HepG2 (cell line): ENCODE data around the gene UVSSA. TPM values are rescaled to one million over a fixed set of nuclear protein-coding genes. Genes with fewer than 3 reads are reported as not detected.

ENCODE experiments used
- ATAC-seq: fragments of 200-7000 bp; cut with Tn5 transposase; 3 replicates; pipeline ENCODE4 v1.9.1; 2020; ENCODE audit warnings: mild to moderate bottlenecking, moderate library complexity
- BruUV-seq: library from RNA; stranded (reverse); fragments of 400-500 nt; replicated peaks from 2 replicates; lab custom pipeline; 2021; lab: Mats Ljungman, UMichigan
- CTCF ChIA-PET: fragments of 300-600 bp; formaldehyde crosslinking; extraction: SDS; loops from one replicate; lab custom pipeline; 2021; ENCODE audit warnings: low total read pairs, inconsistent platforms, low intra/inter-chr PET ratio; lab: Yijun Ruan, JAX
- POLR2A ChIA-PET: fragments of 350-600 bp; sonication (Branson Sonifier 250); formaldehyde crosslinking; loops from one replicate; lab custom pipeline; 2020; ENCODE audit warnings: antibody characterized with exemption, inconsistent platforms; lab: Yijun Ruan, JAX
- DNase-seq: peaks from one replicate; pipeline ENCODE4 v3.0.0-alpha.2; 2015; ENCODE audit warnings: low spot score
- FAIRE-seq: peaks from 3 replicates; lab custom pipeline; 2011; peaks lifted over from hg19 to GRCh38; lab: Jason Lieb, UNC
- H2AFZ ChIP-seq: one replicate; pipeline ENCODE4 v1.6.1; 2011; ENCODE audit warnings: low read length, inconsistent platforms
- H3K27ac ChIP-seq: fragments of 300-600 bp; 3 replicates; pipeline ENCODE4 v1.8.0; 2011; ENCODE audit warnings: mixed run types, mild to moderate bottlenecking, mixed read lengths, low read length, inconsistent platforms; ENCODE audit not compliant: insufficient read depth; ENCODE audit errors: extremely low read length
- H3K27me3 ChIP-seq, 2 experiments: fragments of 200-600 bp in 1 of 2; 2 replicates in 1 of 2; 3 replicates in 1 of 2; pipeline versions ENCODE4 v1.6.0 to v1.8.0; 2011; ENCODE audit warnings: low read length in 2 of 2, mild to moderate bottlenecking in 2 of 2, moderate library complexity in 2 of 2, inconsistent platforms in 1 of 2; ENCODE audit not compliant: insufficient read depth in 2 of 2, control insufficient read depth in 1 of 2
- H3K36me3 ChIP-seq, 2 experiments: fragments of 200-600 bp in 1 of 2; replicated peaks in 1 of 2; 2 replicates in 1 of 2; 3 replicates in 1 of 2; pipeline versions ENCODE4 v1.5.1 to v1.8.0; 2011; ENCODE audit warnings: low read length in 2 of 2, inconsistent platforms in 1 of 2; ENCODE audit not compliant: insufficient read depth in 2 of 2, control insufficient read depth in 1 of 2
- H3K4me1 ChIP-seq: 2 replicates; pipeline ENCODE4 v1.5.1; 2012; ENCODE audit warnings: low read length, inconsistent platforms; ENCODE audit not compliant: insufficient read depth
- H3K4me2 ChIP-seq: 2 replicates; pipeline ENCODE4 v1.6.0; 2011; ENCODE audit warnings: low read depth, low read length, inconsistent platforms
- H3K4me3 ChIP-seq, 3 experiments: fragments of 200-600 bp in 1 of 3; sonication (generic), shearing (Covaris generic) in 1 of 3; replicated peaks in 1 of 3; 2 replicates each; pipeline ENCODE4 v1.5.1; 2011 to 2016; ENCODE audit warnings: low read length in 3 of 3, inconsistent platforms in 2 of 3, low read depth in 2 of 3, mild to moderate bottlenecking in 2 of 3, control low read depth in 1 of 3, mixed read lengths in 1 of 3; ENCODE audit not compliant: insufficient read depth in 1 of 3
- H3K79me2 ChIP-seq: one replicate; pipeline ENCODE4 v1.6.1; 2011; ENCODE audit warnings: low read length, inconsistent platforms; ENCODE audit not compliant: insufficient read depth
- H3K9ac ChIP-seq: 2 replicates; pipeline ENCODE4 v1.6.0; 2011; ENCODE audit warnings: mild to moderate bottlenecking, low read depth, low read length, inconsistent platforms; ENCODE audit not compliant: insufficient read depth
- H3K9me3 ChIP-seq: 2 replicates; pipeline ENCODE4 v1.5.1; 2012; ENCODE audit warnings: mild to moderate bottlenecking, low read length
- H4K20me1 ChIP-seq: 2 replicates; pipeline ENCODE4 v1.6.0; 2011; ENCODE audit warnings: inconsistent platforms, mild to moderate bottlenecking, low read length, moderate library complexity; ENCODE audit not compliant: insufficient read depth
- EED ChIP-seq: sonication (generic); formaldehyde crosslinking; IDR thresholded peaks from 2 replicates; pipeline ENCODE4 v1.5.0; 2020; ENCODE audit warnings: mild to moderate bottlenecking, missing genetic modification reagents
- GMEB2 ChIP-seq: IDR thresholded peaks from 2 replicates; pipeline ENCODE4 v1.6.1; 2016; ENCODE audit warnings: missing biosample characterization, missing genetic modification reagents, low read depth
- HMG20A ChIP-seq: IDR thresholded peaks from 2 replicates; pipeline ENCODE4 v1.6.1; 2016; ENCODE audit warnings: borderline replicate concordance
- MAF1 ChIP-seq: sonication (generic); formaldehyde crosslinking; IDR thresholded peaks from 2 replicates; pipeline ENCODE4 v1.5.0; 2020; ENCODE audit warnings: missing genetic modification reagents, borderline replicate concordance
- MXD4 ChIP-seq: IDR thresholded peaks from 2 replicates; pipeline ENCODE4 v1.6.1; 2016; ENCODE audit warnings: mild to moderate bottlenecking, missing biosample characterization, missing genetic modification reagents
- NCOR1 ChIP-seq: fragments of 200-600 bp; sonication (generic); IDR thresholded peaks from 2 replicates; pipeline ENCODE4 v1.7.0; 2017; ENCODE audit warnings: antibody characterized with exemption, low read length, borderline replicate concordance
- RAD21 ChIP-seq: fragments of 450-650 bp; formaldehyde crosslinking; IDR thresholded peaks from 2 replicates; pipeline ENCODE4 v1.5.0; 2020; ENCODE audit warnings: mild to moderate bottlenecking
- SMARCC2 ChIP-seq: fragments of 450-650 bp; IDR thresholded peaks from 2 replicates; pipeline ENCODE4 v1.6.1; 2017; ENCODE audit warnings: antibody characterized with exemption, mild to moderate bottlenecking
- YEATS2 ChIP-seq: sonication (generic); formaldehyde crosslinking; IDR thresholded peaks from 2 replicates; pipeline ENCODE4 v1.4.0; 2020; ENCODE audit warnings: missing genetic modification reagents, borderline replicate concordance
- ZFP36 ChIP-seq: fragments of 150-350 bp; IDR thresholded peaks from 2 replicates; pipeline ENCODE4 v1.6.1; 2018; ENCODE audit warnings: borderline replicate concordance, low read length, low read depth; ENCODE audit not compliant: partially characterized antibody
- ZMYM2 ChIP-seq: sonication (generic); formaldehyde crosslinking; IDR thresholded peaks from 2 replicates; pipeline ENCODE4 v1.8.0; 2022; ENCODE audit warnings: mild to moderate bottlenecking, missing genetic modification reagents
- ZNF333 ChIP-seq: sonication (generic); formaldehyde crosslinking; IDR thresholded peaks from 2 replicates; pipeline ENCODE4 v1.4.0; 2020; ENCODE audit warnings: mild to moderate bottlenecking, missing genetic modification reagents, borderline replicate concordance
- ZSCAN25 ChIP-seq: sonication (generic); formaldehyde crosslinking; IDR thresholded peaks from 2 replicates; pipeline ENCODE4 v1.8.0; 2022; ENCODE audit warnings: mild to moderate bottlenecking, missing genetic modification reagents
- WGBS: methylation state at CpG from one replicate; pipeline ENCODE4 v1.1.6; 2017; ENCODE audit warnings: low lambda C conversion rate; 5-methylcytosine and 5-hydroxymethylcytosine counted together
- in situ Hi-C: cut with HindIII; loops from 2 replicates; pipeline ENCODE4 v1.10.0; 2017; ENCODE audit warnings: low pct_unique_long_range_greater_than_20kb; ENCODE audit not compliant: extremely low pct_ligation_motif_present
- intact Hi-C: fragments of 100-400 bp; cut with micrococcal nuclease; formaldehyde crosslinking; loops from one replicate; pipeline ENCODE4 v1.10.0; 2022; ENCODE audit not compliant: unreplicated experiment
- polyA plus RNA-seq, 8 experiments: library from polyadenylated mRNA; depleted of rRNA in 3 of 8; stranded (reverse) in 7 of 8; unstranded in 1 of 8; fragments of >200 nt; fragmentation: Illumina TruSeq in 4 of 8; extraction: Trizol in 4 of 8; gene quantifications; 2 replicates each; pipeline versions ENCODE4 v1.2.1 to v1.2.3, GENCODE V29; 2011 to 2016; ENCODE audit warnings: low read depth in 4 of 8, missing spikeins in 1 of 8, mixed read lengths in 1 of 8; ENCODE audit not compliant: insufficient read depth in 1 of 8
- total RNA-seq, 5 experiments: library from RNA; depleted of rRNA; stranded (reverse); fragments of >200 nt; fragmentation: Illumina TruSeq; extraction: Trizol; gene quantifications; 2 replicates each; pipeline ENCODE4 v1.2.3, GENCODE V29; 2016; ENCODE audit warnings: low read depth in 1 of 5
- TF ChIP-seq, protein P1 (sequence below): sonication (generic); formaldehyde crosslinking; IDR thresholded peaks from 2 replicates; pipeline ENCODE4 v1.4.0; 2020; ENCODE audit warnings: missing genetic modification reagents
- TF ChIP-seq, protein P2 (sequence below): IDR thresholded peaks from 2 replicates; pipeline ENCODE4 v1.6.1; 2016; ENCODE audit warnings: control low read depth

UVSSA gene
- total and polyA plus RNA-seq, 2 of the 13 experiments (the other 11 are each of a cell fraction or from before 2014, with no cell fraction given): 4.6 to 8.4 TPM

GRCh38 chr4:1376841-1377605 lies 30.0 kb downstream of the UVSSA start:
- no peaks in the 10 kb centered on the region for H3K9me3 ChIP-seq
- no peak overlapping the region for H3K4me2 ChIP-seq
- no TSS peak for BruUV-seq
- DNase-seq (no peak), ATAC-seq (peak; percentile 27), FAIRE-seq (no peak)
- intact Hi-C loops (no loop called here), in situ Hi-C loops (no loop called here)
- H3K36me3 ChIP-seq: peaks cover 1 to 17% of the 10 kb centered on the region in 2 experiments; a peak in 3 of 5 replicates
- H3K27ac ChIP-seq: no peak overlapping the region
- ChIA-PET POLR2A (no interaction called here), CTCF (no interaction called here)
- no peaks in the 10 kb centered on the region for H3K79me2 ChIP-seq
- H2AFZ ChIP-seq: no peak overlapping the region
- H3K4me3 ChIP-seq: no peak overlapping the region
- 94% methylated on average over 12 of the region's 32 CpGs for WGBS
- no peaks in the 10 kb centered on the region for H3K4me1 ChIP-seq
- no peak overlapping the region for H3K9ac ChIP-seq
- H4K20me1 ChIP-seq: no peaks in the 10 kb centered on the region
- TF ChIP-seq MXD4 (CRISPR knock-in tag): no peak
- TF ChIP-seq, protein P1, sequence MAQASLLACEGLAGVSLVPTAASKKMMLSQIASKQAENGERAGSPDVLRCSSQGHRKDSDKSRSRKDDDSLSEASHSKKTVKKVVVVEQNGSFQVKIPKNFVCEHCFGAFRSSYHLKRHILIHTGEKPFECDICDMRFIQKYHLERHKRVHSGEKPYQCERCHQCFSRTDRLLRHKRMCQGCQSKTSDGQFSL: 0 out of 2 replicates have a peak, but pooled peaks have one; percentile 46
- no peak for TF ChIP-seq ZMYM2 (CRISPR knock-in tag)
- TF ChIP-seq HMG20A (CRISPR knock-in tag): no peak
- no peaks in the 10 kb centered on the region for H3K27me3 ChIP-seq

GRCh38 chr4:1377606-1378261 lies 30.7 kb downstream of the UVSSA start:
- CTCF ChIA-PET: no interaction called here
- intact Hi-C loops: no loop called here
- POLR2A ChIA-PET: no interaction called here
- TF ChIP-seq ZFP36 (no peak), ZNF333 (no peak), ZSCAN25 (no peak), EED (CRISPR knock-in tag) (no peak), HMG20A (CRISPR knock-in tag) (no peak), SMARCC2 (no peak), YEATS2 (CRISPR knock-in tag) (no peak), RAD21 (no peak), NCOR1 (no peak), GMEB2 (no peak), MAF1 (no peak)
- TF ChIP-seq, protein P2, sequence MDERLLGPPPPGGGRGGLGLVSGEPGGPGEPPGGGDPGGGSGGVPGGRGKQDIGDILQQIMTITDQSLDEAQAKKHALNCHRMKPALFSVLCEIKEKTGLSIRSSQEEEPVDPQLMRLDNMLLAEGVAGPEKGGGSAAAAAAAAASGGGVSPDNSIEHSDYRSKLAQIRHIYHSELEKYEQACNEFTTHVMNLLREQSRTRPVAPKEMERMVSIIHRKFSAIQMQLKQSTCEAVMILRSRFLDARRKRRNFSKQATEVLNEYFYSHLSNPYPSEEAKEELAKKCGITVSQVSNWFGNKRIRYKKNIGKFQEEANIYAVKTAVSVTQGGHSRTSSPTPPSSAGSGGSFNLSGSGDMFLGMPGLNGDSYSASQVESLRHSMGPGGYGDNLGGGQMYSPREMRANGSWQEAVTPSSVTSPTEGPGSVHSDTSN (CRISPR knock-in tag): no peak

More at GRCh38 chr4:1377606-1378261, 30.7 kb downstream of the UVSSA start:
- no peak overlapping the region for H2AFZ ChIP-seq
- ATAC-seq (no peak), DNase-seq (no peak), FAIRE-seq (no peak)
- no peaks in the 10 kb centered on the region for H3K27me3 ChIP-seq
- H3K4me1 ChIP-seq: no peaks in the 10 kb centered on the region
- no peak overlapping the region for H3K9ac ChIP-seq
- no peak overlapping the region for H3K4me3 ChIP-seq
- no peak overlapping the region for H3K4me2 ChIP-seq
- BruUV-seq: no TSS peak
- in situ Hi-C loops: no loop called here
- no peak overlapping the region for H3K27ac ChIP-seq
- WGBS: 98% methylated on average over 8 of the region's 19 CpGs
- no peaks in the 10 kb centered on the region for H3K79me2 ChIP-seq
- H3K9me3 ChIP-seq: no peaks in the 10 kb centered on the region
- peaks cover 1 to 12% of the 10 kb centered on the region in 2 experiments; a peak in 3 of 5 replicates for H3K36me3 ChIP-seq
- no peaks in the 10 kb centered on the region for H4K20me1 ChIP-seq
